HUES48 (cell line): ENCODE data around the gene SEC24C.
"Not testable (repeated sequence)": the region's sequence is repeated elsewhere in the genome, so short reads cannot be mapped to it uniquely, and the experiment has no call there.

Experiments used
- H3K27ac ChIP-seq: one replicate; pipeline ENCODE4 v1.7.0; 2013; ENCODE audit warnings: low read depth, low read length, inconsistent platforms
- H3K27me3 ChIP-seq: 2 replicates; pipeline ENCODE4 v1.6.1; 2013; ENCODE audit warnings: mild to moderate bottlenecking, low read length; ENCODE audit not compliant: control insufficient read depth, insufficient read depth
- H3K36me3 ChIP-seq: 2 replicates; pipeline ENCODE4 v1.6.1; 2013; ENCODE audit warnings: low read length; ENCODE audit not compliant: control insufficient read depth, insufficient read depth
- H3K4me1 ChIP-seq: 2 replicates; pipeline ENCODE4 v1.6.1; 2013; ENCODE audit warnings: mild to moderate bottlenecking, low read length; ENCODE audit not compliant: control insufficient read depth, insufficient read depth
- H3K4me3 ChIP-seq: 2 replicates; pipeline ENCODE4 v1.5.1; 2013; ENCODE audit warnings: mild to moderate bottlenecking, low read depth, low read length
- H3K9ac ChIP-seq: 2 replicates; pipeline ENCODE4 v1.6.1; 2013; ENCODE audit warnings: mild to moderate bottlenecking, low read depth, low read length, moderate library complexity
- H3K9me3 ChIP-seq: 2 replicates; pipeline ENCODE4 v1.6.1; 2013; ENCODE audit warnings: low read length; ENCODE audit not compliant: control insufficient read depth, insufficient read depth

The SEC24C gene

DNA sequence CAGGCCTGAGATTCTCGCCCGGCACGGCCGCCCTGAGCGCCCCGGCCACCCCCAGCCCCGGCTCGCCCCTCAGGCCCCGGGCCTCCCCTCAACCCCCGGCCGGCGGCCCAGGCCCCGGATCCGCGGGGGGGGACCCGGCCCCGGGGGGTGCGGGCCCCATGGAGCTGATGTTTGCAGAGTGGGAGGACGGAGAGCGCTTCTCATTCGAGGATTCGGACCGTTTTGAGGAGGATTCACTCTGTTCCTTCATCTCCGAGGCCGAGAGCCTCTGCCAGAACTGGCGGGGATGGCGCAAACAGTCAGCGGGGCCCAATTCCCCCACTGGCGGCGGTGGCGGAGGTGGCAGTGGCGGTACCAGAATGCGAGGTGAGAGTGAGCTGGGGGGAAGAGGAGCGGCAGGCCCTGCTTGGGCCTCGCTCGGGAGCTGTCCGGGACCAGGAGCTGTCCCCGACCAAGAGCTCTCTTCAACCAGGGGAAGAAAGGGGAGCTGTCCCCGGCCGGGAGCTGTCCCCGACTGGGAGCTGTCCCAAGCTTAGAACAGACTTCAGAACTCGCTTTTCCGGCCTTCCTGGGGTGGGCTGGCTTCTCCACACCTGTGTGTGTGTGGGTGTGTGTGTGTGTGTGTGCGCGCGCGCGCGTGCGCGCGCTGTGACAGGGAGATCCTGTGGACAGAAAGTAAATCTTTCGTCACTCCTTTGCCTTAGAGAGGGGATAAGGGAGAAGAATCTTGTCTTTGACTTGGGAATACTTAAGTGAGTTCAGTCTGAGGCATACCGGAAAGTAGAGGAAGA is 41.7 kb downstream of the SEC24C start:
- Histone ChIP-seq H3K4me3 (peak overlapping the region; percentile 85), H3K27ac (peak overlapping the region; percentile 9), H3K4me1 (peaks cover 13% of the 10 kb centered on the region), H3K27me3 (no peaks in the 10 kb centered on the region), H3K9ac (0 out of 2 replicates have a peak overlapping the region, but pooled peaks have one; percentile 44), H3K9me3 (no peaks in the 10 kb centered on the region), H3K36me3 (peaks cover 19% of the 10 kb centered on the region)

DNA sequence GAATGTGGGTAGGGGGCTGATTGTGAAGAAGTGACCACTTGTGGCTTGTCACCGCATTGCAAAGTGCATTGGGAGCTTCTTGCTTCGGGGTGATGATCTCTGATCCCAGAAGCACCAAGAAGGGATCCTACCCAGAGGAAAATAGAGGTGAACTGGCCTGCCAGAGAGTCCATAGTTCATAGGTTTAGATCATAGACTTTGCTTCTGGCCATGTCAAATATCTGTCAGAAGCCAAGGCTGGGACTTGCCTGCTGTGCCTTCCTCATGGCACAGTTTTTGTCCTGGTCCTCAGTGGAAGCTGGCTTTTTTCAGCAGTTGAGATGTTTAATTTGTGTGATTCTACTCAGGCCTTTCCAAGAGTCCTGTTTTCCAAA is 42.3 kb downstream of the SEC24C start:
- Histone ChIP-seq H3K4me1 (peaks cover 10% of the 10 kb centered on the region), H3K27ac (no peak overlapping the region), H3K9ac (no peak overlapping the region), H3K27me3 (no peaks in the 10 kb centered on the region), H3K36me3 (peaks cover 24% of the 10 kb centered on the region), H3K4me3 (peak overlapping the region; percentile 85), H3K9me3 (no peaks in the 10 kb centered on the region)

DNA sequence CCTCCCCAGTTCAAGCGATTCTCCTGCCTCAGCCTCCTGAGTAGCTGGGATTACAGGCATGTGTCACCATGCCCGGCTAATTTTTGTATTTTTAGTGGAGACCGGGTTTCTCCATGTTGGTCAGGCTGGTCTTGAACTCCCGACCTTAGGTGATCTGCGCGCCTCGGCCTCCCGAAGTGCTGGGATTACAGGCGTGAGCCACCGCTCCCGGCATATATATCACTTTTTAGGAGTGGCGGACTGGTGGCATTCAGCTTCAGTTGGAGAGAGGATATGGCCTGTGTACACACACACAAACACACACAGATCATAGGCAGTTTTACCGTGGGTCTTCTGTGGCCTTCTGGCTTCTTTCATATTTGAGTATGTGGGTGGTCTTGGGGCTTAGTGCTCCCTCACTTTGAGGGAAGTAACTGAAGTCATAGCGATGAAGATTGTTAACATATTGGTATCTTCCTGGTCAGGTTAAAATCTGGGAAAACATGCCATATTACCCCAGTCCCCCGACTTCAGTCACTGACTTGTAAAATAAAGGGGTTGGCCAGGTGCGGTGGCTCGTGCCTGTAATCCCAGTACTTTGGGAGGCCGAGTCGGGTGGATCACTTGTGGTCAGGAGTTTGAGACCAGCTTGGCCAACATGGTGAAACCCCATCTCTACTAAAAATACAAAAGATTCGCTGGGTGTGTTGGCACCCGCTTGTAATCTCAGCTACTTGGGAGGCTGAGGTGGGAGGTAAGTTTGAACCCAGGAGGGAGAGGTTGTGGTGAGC is 43.0 kb downstream of the SEC24C start:
- not testable (repeated sequence) for H3K4me1 ChIP-seq, H3K9ac ChIP-seq, H3K27me3 ChIP-seq, H3K27ac ChIP-seq, H3K9me3 ChIP-seq, H3K4me3 ChIP-seq
- H3K36me3 ChIP-seq = peaks cover 32% of the 10 kb centered on the region

DNA sequence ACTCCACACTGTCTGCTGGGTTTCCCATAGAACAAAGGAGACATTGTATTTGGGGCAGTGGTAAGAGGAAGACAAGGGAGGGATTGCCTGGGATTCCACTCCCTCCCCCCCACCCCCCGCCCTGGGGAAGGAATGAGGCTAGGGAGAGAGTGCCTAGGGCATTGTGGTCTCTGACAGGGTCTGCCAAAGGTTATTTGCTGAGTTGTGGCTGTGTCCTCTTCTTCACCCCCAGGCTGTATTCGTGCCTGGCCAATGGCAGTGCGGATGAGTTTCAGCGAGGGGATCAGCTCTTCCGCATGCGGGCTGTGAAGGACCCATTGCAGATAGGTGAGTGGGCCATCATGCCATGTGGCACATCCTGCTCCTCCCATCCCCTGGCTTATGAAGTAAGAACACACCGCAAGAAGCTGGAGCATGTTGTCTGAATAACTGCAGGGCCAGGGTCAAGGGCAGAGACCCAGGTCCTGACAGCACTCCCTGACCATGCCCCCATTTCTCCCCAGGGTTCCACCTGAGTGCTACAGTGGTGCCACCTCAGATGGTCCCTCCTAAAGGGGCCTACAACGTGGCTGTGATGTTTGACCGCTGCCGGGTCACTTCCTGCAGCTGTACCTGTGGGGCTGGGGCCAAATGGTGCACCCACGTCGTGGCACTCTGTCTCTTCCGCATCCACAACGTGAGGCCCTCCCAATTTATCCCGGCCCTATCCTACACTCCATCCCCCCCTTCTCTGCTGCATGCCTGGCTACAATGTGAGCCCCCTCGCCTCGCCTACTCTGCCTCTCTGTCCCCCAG is 44.9 kb downstream of the SEC24C start:
- Histone ChIP-seq H3K9me3 (no peaks in the 10 kb centered on the region), H3K27me3 (no peaks in the 10 kb centered on the region), H3K9ac (no peak overlapping the region), H3K4me3 (no peak overlapping the region), H3K36me3 (peaks cover 47% of the 10 kb centered on the region), H3K27ac (no peak overlapping the region), H3K4me1 (peaks cover 4% of the 10 kb centered on the region)

DNA sequence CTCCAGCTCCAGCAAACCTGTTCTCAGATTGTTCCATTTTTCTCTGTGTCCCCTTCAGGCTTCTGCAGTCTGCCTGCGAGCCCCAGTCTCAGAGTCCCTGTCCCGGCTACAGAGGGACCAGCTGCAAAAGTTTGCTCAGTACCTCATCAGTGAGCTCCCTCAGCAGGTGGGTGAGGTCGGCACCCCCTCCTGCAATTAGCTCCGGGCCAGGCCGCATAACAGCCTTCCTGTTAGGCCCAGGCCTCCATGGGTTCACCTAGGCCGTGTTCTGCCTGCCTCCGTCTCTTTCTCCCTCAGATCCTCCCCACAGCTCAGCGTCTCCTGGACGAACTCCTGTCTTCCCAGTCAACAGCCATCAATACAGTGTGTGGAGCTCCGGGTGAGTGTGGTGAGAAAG is 45.5 kb downstream of the SEC24C start:
- H3K36me3 ChIP-seq = peaks cover 53% of the 10 kb centered on the region
- H3K4me3 ChIP-seq = no peak overlapping the region
- H3K27ac ChIP-seq = no peak overlapping the region
- H3K9ac ChIP-seq = no peak overlapping the region
- H3K27me3 ChIP-seq = no peaks in the 10 kb centered on the region
- H3K9me3 ChIP-seq = no peaks in the 10 kb centered on the region
- peaks cover 4% of the 10 kb centered on the region for H3K4me1 ChIP-seq

DNA sequence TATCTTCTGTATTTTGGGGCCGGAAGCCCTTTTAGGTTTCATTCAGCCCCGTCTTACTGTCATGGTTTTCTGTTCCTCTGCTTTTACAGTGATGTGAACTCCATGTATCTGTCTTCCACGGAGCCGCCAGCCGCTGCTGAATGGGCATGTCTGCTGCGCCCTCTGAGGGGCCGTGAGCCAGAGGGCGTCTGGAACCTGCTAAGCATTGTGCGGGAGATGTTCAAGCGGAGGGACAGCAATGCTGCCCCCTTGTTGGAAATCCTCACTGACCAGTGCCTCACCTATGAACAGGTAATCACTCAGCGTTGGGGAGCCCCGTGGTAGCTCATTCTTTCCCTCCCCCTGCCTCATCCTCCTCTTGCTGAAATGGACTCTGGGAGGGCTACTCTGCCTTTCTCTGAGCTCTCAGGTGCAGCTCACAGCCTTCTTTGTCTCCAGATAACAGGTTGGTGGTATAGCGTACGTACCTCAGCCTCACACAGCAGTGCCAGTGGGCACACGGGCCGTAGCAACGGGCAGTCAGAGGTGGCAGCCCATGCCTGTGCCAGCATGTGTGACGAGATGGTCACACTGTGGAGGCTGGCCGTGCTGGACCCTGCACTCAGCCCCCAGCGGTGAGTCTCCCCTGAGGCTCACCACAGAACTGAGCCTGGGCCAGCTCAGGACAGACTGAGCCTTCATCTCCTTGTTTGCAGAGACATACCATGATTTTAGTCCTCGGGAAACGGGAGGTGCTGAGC is 46.9 kb downstream of the SEC24C start:
- peaks cover 61% of the 10 kb centered on the region for H3K36me3 ChIP-seq
- no peaks in the 10 kb centered on the region for H3K27me3 ChIP-seq
- H3K4me3 ChIP-seq = no peak overlapping the region
- H3K9me3 ChIP-seq = no peaks in the 10 kb centered on the region
- no peak overlapping the region for H3K9ac ChIP-seq
- H3K27ac ChIP-seq = no peak overlapping the region
- peaks cover 4% of the 10 kb centered on the region for H3K4me1 ChIP-seq

DNA sequence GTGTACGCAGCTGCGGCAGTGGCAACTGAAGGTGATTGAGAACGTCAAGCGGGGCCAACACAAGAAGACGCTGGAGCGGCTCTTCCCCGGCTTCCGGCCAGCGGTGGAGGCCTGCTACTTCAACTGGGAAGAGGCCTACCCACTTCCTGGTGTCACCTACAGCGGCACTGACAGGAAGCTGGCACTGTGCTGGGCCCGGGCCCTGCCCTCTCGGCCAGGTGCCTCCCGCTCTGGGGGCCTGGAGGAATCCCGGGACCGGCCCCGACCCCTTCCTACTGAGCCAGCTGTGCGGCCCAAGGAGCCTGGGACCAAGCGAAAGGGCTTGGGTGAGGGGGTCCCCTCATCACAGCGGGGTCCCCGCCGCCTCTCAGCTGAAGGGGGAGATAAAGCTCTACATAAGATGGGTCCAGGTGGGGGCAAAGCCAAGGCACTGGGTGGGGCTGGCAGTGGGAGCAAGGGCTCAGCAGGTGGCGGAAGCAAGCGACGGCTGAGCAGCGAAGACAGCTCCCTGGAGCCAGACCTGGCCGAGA is 47.8 kb downstream of the SEC24C start:
- Histone ChIP-seq H3K27me3 (no peaks in the 10 kb centered on the region), H3K9me3 (no peaks in the 10 kb centered on the region), H3K9ac (no peak overlapping the region), H3K4me1 (no peaks in the 10 kb centered on the region), H3K36me3 (peaks cover 68% of the 10 kb centered on the region), H3K27ac (no peak overlapping the region), H3K4me3 (no peak overlapping the region)

DNA sequence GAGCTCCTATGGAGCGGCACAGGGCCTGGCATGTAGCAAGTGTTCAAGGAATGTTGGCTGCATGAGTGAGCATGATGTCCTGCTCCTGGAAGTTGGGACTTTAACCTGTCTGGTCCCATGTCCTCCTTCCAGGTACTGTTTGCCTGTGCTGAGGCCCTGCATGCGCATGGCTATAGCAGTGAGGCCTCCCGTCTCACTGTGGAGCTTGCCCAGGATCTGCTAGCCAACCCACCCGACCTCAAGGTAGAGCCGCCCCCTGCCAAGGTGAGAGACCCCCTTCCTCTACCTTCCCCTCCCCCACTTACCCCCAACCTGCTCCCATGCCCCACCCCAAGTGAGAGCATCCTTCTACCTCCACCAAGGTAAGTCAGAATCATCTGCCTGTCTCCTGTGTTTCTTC is 49.3 kb downstream of the SEC24C start:
- H3K4me3 ChIP-seq = no peak overlapping the region
- H3K36me3 ChIP-seq = peaks cover 82% of the 10 kb centered on the region

DNA sequence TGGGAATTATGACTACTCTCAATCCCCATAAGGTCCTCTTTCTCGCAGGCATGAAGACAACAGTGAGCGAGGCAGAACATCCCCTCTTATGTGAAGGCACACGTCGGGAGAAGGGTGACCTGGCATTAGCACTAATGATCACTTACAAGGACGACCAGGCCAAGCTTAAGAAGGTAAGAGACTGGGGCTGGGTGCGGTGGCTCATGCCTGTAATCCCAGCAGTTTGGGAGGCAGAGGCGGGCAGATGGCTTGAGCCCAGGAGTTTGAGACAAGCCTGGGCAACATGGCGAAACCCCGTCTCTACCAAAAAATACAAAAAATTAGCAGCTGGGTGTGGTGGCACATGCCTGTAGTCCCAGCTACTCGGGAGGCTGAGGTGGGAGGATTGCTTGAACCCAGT is 51.3 kb downstream of the SEC24C start:
- H3K4me1 ChIP-seq, H3K9me3 ChIP-seq, H3K9ac ChIP-seq, H3K27ac ChIP-seq, H3K4me3 ChIP-seq, H3K27me3 ChIP-seq: not testable (repeated sequence)
- H3K36me3 ChIP-seq = peaks cover 84% of the 10 kb centered on the region

More for the DNA sequence above, 49.3 kb downstream of the SEC24C start:
- Histone ChIP-seq H3K9me3 (no peaks in the 10 kb centered on the region), H3K9ac (no peak overlapping the region), H3K27ac (no peak overlapping the region), H3K27me3 (no peaks in the 10 kb centered on the region), H3K4me1 (no peaks in the 10 kb centered on the region)

DNA sequence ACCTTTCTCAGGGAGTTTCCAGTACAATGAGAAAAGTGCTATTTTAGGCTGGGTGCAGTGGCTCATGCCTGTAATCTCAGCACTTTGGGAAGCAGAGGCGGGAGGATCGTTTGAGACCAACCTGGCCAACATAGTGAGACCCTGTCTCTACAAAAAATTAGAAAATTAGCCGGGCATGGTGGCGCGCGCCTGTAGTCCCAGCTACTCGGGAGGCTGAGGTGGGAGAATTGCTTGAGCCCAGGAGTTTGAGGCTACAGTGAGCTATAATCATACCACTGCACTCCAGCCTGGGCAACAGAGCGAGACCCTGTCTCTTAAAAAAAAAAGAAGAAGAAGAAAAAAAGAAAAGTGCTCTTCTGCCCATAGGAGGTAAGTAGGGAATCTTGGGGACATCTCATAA is 51.9 kb downstream of the SEC24C start:
- not testable (repeated sequence) for H3K27ac ChIP-seq, H3K4me3 ChIP-seq, H3K4me1 ChIP-seq, H3K27me3 ChIP-seq, H3K9ac ChIP-seq, H3K9me3 ChIP-seq
- peaks cover 82% of the 10 kb centered on the region for H3K36me3 ChIP-seq
